Cardiac muscle cell (in vitro differentiated cells and primary cell): ENCODE results near the gene DDX28. TPM values are rescaled to one million over a fixed set of nuclear protein-coding genes. Genes with fewer than 3 reads are reported as not detected.
"Not testable (repeated sequence)": the region's sequence is repeated elsewhere in the genome, so short reads cannot be mapped to it uniquely, and the experiment has no call there.

Source experiments
- DNase-seq, 2 donors: peaks; one replicate each; pipeline versions ENCODE4 v3.0.0 to v3.0.0-alpha.2; 2010 to 2017; ENCODE audit warnings: low read depth in 1 of 2, low spot score in 1 of 2
- H3K27ac ChIP-seq: fragments of 200-600 bp; sonication (generic); 2 replicates; pipeline ENCODE4 v1.5.1; 2016
- H3K27me3 ChIP-seq: fragments of 200-600 bp; sonication (generic); 2 replicates; pipeline ENCODE4 v1.6.0; 2016; ENCODE audit warnings: control low read depth
- H3K36me3 ChIP-seq: fragments of 200-600 bp; sonication (generic); 2 replicates; pipeline ENCODE4 v1.5.1; 2016; ENCODE audit warnings: control low read depth
- H3K4me1 ChIP-seq: fragments of 200-600 bp; sonication (generic); 2 replicates; pipeline ENCODE4 v1.8.1; 2017; ENCODE audit warnings: low read depth, mild to moderate bottlenecking, mixed run types
- H3K4me3 ChIP-seq: fragments of 200-600 bp; sonication (generic); 2 replicates; pipeline ENCODE4 v1.5.1; 2016; ENCODE audit warnings: mild to moderate bottlenecking
- H3K9me3 ChIP-seq: fragments of 200-600 bp; sonication (generic); 2 replicates; pipeline ENCODE4 v1.5.1; 2017; ENCODE audit warnings: low read depth, mild to moderate bottlenecking, control low read depth
- CTCF ChIP-seq: IDR thresholded peaks from 2 replicates; pipeline ENCODE4 v1.5.1; 2012; ENCODE audit warnings: low read depth, mild to moderate bottlenecking, low read length
- polyA plus RNA-seq: library from polyadenylated mRNA; unstranded; fragments of >200 nt; fragmentation: Nextera tagmentation; extraction: Ambion mirVana; gene quantifications from 2 replicates; pipeline ENCODE4 v1.2.1, GENCODE V29; 2016
- total RNA-seq: library from RNA; depleted of rRNA; stranded (reverse); fragments of >200 nt; gene quantifications from 2 replicates; pipeline ENCODE4 v1.2.3, GENCODE V29; 2016

Gene DDX28
- total and polyA plus RNA-seq, 2 experiments from 2014 or later = 15.3 to 20.1 TPM

- no peaks in the 10 kb centered on the region for H3K9me3 ChIP-seq
- H3K36me3 ChIP-seq = no peaks in the 10 kb centered on the region
- no peak for TF ChIP-seq CTCF
- no peaks in the 10 kb centered on the region for H3K27me3 ChIP-seq
- H3K4me3 ChIP-seq = no peak overlapping the region
- no peak for DNase-seq
- no peak overlapping the region for H3K27ac ChIP-seq
- peaks cover 8% of the 10 kb centered on the region for H3K4me1 ChIP-seq
These were observed 1.5 kb downstream of the DDX28 start for GRCh38 chr16:68021490-68021889.

DNA sequence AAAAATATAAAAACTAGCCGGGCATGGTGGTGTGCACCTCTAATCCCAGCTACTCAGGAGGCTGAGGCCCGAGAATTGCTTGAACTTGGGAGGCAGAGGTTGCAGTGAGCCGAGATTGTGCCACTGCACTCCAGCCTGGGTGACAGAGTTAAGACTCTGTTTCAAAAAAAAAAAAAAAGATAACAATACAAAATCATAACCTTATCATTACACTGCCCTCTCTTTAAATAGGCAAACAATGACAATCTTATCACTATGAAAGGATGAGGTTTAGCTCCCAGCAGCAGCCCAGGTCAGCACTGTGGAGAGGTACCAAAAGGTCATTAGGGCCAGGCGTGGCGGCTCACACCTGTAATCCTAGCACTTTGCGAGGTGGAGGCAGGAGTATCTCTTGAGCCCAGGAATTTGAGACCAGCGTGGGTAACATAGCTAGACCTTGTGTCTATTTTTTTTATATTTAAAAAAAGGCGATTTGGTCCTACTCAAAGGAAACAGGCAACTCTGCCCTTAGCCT is 3.8 kb downstream of the DDX28 start:
- peaks cover 8% of the 10 kb centered on the region for H3K4me1 ChIP-seq
- no peak overlapping the region for H3K4me3 ChIP-seq
- no peak for TF ChIP-seq CTCF
- DNase-seq = no peak
- no peak overlapping the region for H3K27ac ChIP-seq
- no peaks in the 10 kb centered on the region for H3K27me3 ChIP-seq
- H3K36me3 ChIP-seq = no peaks in the 10 kb centered on the region
- H3K9me3 ChIP-seq = no peaks in the 10 kb centered on the region

GRCh38 chr16:68015681-68016080 is 7.4 kb downstream of the DDX28 start, which contains the start of gene DPEP2NB:
TSS of gene DPEP2NB (minus strand) at chr16:68015911. CDS start at chr16:68015770, 141 bp downstream.
- no peaks in the 10 kb centered on the region for H3K27me3 ChIP-seq
- no peak within 1 kb of the TSS for H3K4me3 ChIP-seq
- no peak for TF ChIP-seq CTCF
- no peaks in the 10 kb centered on the region for H3K4me1 ChIP-seq
- no peak for DNase-seq
- H3K27ac ChIP-seq = no peak within 1 kb of the TSS
- no peaks in the 10 kb centered on the region for H3K36me3 ChIP-seq
- no peaks in the 10 kb centered on the region for H3K9me3 ChIP-seq

DNA sequence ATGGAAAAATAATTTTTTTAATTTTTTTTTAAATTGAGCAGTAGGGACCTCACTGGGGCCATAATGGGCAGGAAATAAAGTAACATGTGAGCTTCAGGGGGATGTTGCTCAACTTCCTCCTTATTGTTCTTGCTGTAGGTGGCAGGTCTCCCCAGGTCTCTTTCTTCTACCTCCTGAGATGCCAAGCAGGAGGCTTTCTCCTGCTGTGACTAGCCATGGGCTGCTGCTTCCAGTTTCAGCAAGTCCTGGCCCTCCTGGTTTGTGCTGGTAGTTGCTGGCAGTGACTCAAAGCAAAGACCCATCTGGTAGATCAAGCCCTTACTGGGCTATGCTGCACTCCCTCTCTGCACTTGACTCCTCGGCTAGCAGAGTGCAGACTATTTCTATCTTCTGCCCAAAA is 9.6 kb downstream of the DDX28 start:
- Histone ChIP-seq H3K4me3 (no peak overlapping the region), H3K27me3 (no peaks in the 10 kb centered on the region), H3K9me3 (no peaks in the 10 kb centered on the region), H3K36me3 (no peaks in the 10 kb centered on the region), H3K27ac (no peak overlapping the region), H3K4me1 (no peaks in the 10 kb centered on the region)
- no peak for TF ChIP-seq CTCF
- DNase-seq = peak in 1 of 2 donors; percentile 4

- not testable (repeated sequence) for H3K9me3 ChIP-seq, H3K4me1 ChIP-seq, H3K27ac ChIP-seq, DNase-seq, H3K27me3 ChIP-seq, H3K4me3 ChIP-seq, H3K36me3 ChIP-seq
These were observed 13.2 kb downstream of the DDX28 start for GRCh38 chr16:68009872-68010271.

DNA sequence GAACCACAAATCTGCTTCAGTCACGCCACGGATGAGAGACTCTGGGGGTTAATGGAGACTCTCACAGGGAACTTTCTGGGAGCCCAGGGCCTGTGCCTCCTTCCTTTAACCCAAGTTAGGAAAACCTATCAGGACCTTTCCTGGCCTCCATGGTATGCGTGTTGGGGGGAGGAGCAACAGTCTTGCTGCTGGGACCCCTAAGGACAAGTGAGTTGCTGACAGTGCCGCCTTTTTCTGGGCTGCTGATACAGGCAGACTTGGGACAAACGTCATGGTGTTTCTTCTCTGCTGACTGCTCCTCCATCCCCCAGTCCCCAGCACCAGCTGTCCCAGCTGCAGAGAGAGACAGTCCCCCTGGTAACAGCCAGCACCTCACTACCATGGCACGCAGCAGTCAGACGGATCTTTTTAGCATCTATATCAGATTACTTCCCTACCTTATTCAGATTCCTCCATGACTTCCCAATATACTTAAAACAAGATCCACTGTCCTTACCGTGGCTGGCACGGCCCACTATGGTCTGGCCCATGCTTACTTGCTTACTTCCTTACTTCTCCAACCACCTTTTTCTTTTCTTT is 13.8 kb downstream of the DDX28 start:
- H3K4me1 ChIP-seq = no peaks in the 10 kb centered on the region
- H3K4me3 ChIP-seq = no peak overlapping the region
- no peak for DNase-seq
- TF ChIP-seq CTCF = no peak
- H3K27ac ChIP-seq = no peak overlapping the region
- no peaks in the 10 kb centered on the region for H3K27me3 ChIP-seq
- H3K36me3 ChIP-seq = no peaks in the 10 kb centered on the region
- H3K9me3 ChIP-seq = no peaks in the 10 kb centered on the region
